ENCODE data around the gene TRHDE.

DNA sequence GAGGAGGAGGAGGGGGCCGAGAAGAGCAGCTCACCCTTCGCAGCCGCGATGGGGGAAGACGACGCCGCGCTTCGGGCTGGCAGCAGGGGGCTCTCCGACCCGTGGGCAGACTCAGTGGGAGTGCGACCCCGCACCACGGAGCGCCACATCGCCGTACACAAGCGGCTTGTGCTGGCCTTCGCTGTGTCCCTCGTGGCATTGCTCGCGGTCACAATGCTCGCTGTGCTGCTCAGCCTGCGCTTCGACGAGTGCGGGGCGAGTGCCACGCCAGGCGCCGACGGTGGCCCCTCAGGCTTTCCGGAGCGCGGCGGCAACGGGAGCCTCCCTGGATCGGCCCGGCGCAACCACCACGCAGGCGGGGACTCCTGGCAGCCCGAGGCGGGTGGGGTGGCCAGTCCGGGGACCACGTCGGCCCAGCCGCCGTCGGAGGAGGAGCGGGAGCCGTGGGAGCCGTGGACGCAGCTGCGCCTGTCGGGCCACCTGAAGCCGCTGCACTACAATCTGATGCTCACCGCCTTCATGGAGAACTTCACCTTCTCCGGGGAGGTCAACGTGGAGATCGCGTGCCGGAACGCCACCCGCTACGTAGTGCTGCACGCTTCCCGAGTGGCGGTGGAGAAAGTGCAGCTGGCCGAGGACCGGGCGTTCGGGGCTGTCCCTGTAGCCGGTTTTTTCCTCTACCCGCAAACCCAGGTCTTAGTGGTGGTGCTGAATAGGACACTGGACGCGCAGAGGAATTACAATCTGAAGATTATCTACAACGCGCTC lies 745 bp downstream of the TRHDE start:
- TF ChIP-seq SNAI1 (CRISPR knock-in tag; IDR thresholded peaks at IDR 0.05; ENCODE audit: borderline replicate concordance) (no peak), ZMYM3 (CRISPR knock-in tag; IDR thresholded peaks at IDR 0.05) (no peak), SKIL (CRISPR knock-in tag; IDR thresholded peaks at IDR 0.05; ENCODE audit: borderline replicate concordance) (no peak), TAF1 (CRISPR knock-in tag; IDR thresholded peaks at IDR 0.05) (no peak), ZEB1 (IDR thresholded peaks at IDR 0.05; ENCODE audit: insufficient replicate concordance, low read depth) (no peak)
